Prostate gland (tissue), 2 donors: ENCODE measurements around the gene PCDH17.

Source experiments
- CTCF ChIP-seq, 4 experiments: fragments of 200-600 bp in 2 of 4; fragments of 450-650 bp in 2 of 4; sonication (generic) in 2 of 4; IDR thresholded peaks; 1 replicate in 3 of 4; 2 replicates in 1 of 4; pipeline ENCODE4 v1.5.1; 2016 to 2019; ENCODE audit warnings: antibody characterized with exemption in 4 of 4, mild to moderate bottlenecking in 2 of 4, moderate library complexity in 2 of 4
- POLR2A ChIP-seq: fragments of 450-650 bp; IDR thresholded peaks from one replicate; pipeline ENCODE4 v1.6.1; 2016; ENCODE audit warnings: antibody characterized with exemption, mild to moderate bottlenecking
- POLR2AphosphoS5 ChIP-seq: sonication (generic); formaldehyde crosslinking; IDR thresholded peaks from one replicate; pipeline ENCODE4 v1.6.1; 2017; ENCODE audit warnings: antibody characterized with exemption

- TF ChIP-seq CTCF (IDR thresholded peaks at IDR 0.05) (no peak), POLR2AphosphoS5 (no peak), POLR2A (no peak)
These were observed 107.5 kb downstream of the PCDH17 start for GRCh38 chr13:57739089-57739488.
